ENCODE results near the gene MAP3K1.

Gene MAP3K1

DNA sequence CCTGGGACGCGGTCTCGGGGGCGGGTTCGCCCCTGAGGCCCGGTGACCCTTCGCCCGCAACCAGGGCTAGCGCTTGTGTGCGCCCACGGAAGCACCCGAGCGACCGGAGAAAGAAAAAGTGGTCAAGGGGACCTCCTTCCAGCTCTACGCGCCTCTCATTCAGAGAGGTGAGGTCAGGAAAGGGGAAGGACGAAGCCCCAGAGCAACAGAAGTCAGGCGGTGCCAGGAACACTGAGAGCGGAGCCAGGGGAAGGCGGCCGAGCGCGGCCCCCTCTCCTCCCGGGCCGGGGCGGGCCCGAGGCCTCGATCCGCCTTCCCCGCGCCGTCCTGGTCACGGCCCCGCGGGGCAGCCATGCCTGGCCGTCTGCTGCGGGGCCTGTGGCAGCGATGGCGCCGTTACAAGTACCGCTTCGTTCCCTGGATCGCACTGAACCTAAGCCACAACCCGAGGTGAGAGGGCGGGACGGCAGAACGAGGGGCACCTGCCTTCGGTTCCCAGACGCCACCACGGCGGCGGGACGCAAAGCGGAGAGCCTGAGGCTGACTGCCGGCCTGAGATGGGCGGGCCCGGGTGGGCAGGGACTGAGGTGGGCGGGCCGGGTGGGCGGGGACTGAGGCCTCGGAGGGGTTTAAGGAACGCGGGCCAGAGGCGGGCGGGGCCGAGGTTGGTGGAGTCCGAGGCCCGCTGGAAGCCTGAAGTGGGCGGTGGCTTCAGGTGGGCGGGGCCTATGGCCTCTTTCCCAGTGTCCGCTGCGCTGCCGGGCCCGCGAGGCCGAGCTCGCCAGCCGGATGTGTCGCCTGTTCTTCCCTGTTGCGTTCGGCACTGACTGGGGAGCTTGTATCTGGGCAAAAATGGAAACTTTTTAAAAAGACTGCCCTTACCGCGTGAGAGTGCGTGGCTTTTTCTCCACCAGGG, 94.2 kb downstream of the MAP3K1 start, which contains the start of gene SETD9:
TSS of gene SETD9 (plus strand) at position 303 of the 916 bp plus-strand sequence. CDS start at position 353, 50 bp downstream.
- Histone ChIP-seq H4K91ac (ENCODE audit: low read length) (peak within 1 kb of the TSS; percentile 84), H3K9me3 (ENCODE audit: control insufficient read depth, low read length) (no peaks in the 10 kb centered on the region), H3K4me1 (ENCODE audit: control insufficient read depth, insufficient read depth, low read depth, low read length) (peaks cover 3% of the 10 kb centered on the region), H2BK120ac (ENCODE audit: low read depth, low read length) (peak within 1 kb of the TSS; percentile 67), H3K23ac (ENCODE audit: low read length in 2 of 2) (no peak within 1 kb of the TSS), H2BK12ac (ENCODE audit: low read length in 2 of 2) (peak within 1 kb of the TSS; percentile 52 to 91), H2AK5ac (ENCODE audit: low read length, severe bottlenecking) (no peak within 1 kb of the TSS), H3K18ac (ENCODE audit: low read depth in 1 of 2, low read length in 2 of 2) (peak within 1 kb of the TSS; percentile 88 to 99), H3K27me3 (ENCODE audit: control insufficient read depth in 1 of 2, insufficient read depth in 1 of 2, low read length in 2 of 2) (no peaks in the 10 kb centered on the region), H3K27ac (ENCODE audit: low read length, poor library complexity, severe bottlenecking) (peak within 1 kb of the TSS; percentile 88), H3K79me1 (replicated peaks; ENCODE audit: low read length, poor library complexity, severe bottlenecking) (no peaks in the 10 kb centered on the region), H3K36me3 (ENCODE audit: control insufficient read depth in 1 of 2, insufficient read depth in 2 of 2, low read depth in 1 of 2, low read length in 2 of 2) (no peaks in the 10 kb centered on the region), H3K4me2 (ENCODE audit: low read length, poor library complexity, severe bottlenecking) (peak within 1 kb of the TSS; percentile 72), H3K14ac (ENCODE audit: low read length in 2 of 2) (peak within 1 kb of the TSS in 1 of 2 experiments; percentile 98), H2AFZ (ENCODE audit: low read depth, low read length) (peak within 1 kb of the TSS; percentile 97), H2BK5ac (ENCODE audit: low read depth, low read length, poor library complexity, severe bottlenecking) (peak within 1 kb of the TSS; percentile 15), H3K9ac (ENCODE audit: low read length) (peak within 1 kb of the TSS; percentile 97), H4K8ac (ENCODE audit: low read length) (peak within 1 kb of the TSS; percentile 96), H3K4me3 (ENCODE audit: insufficient read depth in 1 of 2, low read depth in 1 of 2, low read length in 2 of 2) (peak within 1 kb of the TSS; percentile 78 to 87), H3K4ac (ENCODE audit: low read depth in 1 of 2, low read length in 2 of 2) (peak within 1 kb of the TSS; percentile 92 to 94), H2BK15ac (ENCODE audit: low read depth, poor library complexity, severe bottlenecking) (peak within 1 kb of the TSS; percentile 97)
- WGBS = 1% methylated on average over 69 of the region's 84 CpGs
- peak; percentile 97 for DNase-seq

DNA sequence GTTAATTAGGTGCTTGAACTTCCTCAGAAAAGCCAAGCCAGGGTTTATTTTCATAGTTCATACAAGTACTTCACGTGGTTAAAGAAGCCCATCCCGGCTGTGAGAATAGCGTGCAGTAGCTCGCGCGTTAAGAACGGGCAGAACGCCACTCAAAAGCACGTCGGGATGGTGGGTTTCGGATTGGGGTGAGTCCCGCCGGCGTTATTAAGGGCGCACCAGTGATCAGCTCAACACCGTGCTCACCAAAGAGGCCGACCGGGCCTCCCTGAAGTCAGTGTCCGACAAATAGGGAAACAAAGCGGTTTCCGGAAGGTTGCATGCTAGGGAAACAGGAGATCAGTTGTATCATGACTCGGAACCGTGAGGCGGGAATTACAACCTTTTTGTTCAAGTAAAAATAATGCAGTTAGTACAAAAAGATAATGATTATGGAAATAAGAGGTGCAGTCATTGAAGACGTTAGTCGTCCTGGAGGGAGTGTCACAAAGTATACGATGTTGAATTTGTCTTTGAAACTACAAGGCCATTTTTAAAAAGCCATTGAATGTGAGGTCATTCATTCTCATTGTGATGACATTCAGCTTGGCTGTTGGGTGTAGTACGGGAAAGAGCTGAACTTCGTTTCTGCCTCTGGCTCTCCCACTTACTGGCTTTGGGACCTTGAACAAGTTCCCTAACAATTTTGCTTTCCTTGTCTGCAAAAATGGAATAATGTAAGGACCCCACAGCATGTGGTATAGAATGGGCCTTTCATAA, 95.0 kb downstream of the MAP3K1 start:
- Histone ChIP-seq H4K91ac (ENCODE audit: low read length) (no peak overlapping the region), H3K27me3 (ENCODE audit: control insufficient read depth in 1 of 2, insufficient read depth in 1 of 2, low read length in 2 of 2) (no peaks in the 10 kb centered on the region), H4K8ac (ENCODE audit: low read length) (peak overlapping the region; percentile 81), H3K14ac (ENCODE audit: low read length in 2 of 2) (peak overlapping the region in 1 of 2 experiments; percentile 82), H3K4me1 (ENCODE audit: control insufficient read depth, insufficient read depth, low read depth, low read length) (peaks cover 3% of the 10 kb centered on the region), H2AFZ (ENCODE audit: low read depth, low read length) (peak overlapping the region; percentile 36), H3K4me3 (ENCODE audit: insufficient read depth in 1 of 2, low read depth in 1 of 2, low read length in 2 of 2) (peak overlapping the region; percentile 50 to 87), H3K36me3 (ENCODE audit: control insufficient read depth in 1 of 2, insufficient read depth in 2 of 2, low read depth in 1 of 2, low read length in 2 of 2) (no peaks in the 10 kb centered on the region), H2BK12ac (ENCODE audit: low read length in 2 of 2) (peak overlapping the region in 1 of 2 experiments; percentile 34), H3K9ac (ENCODE audit: low read length) (peak overlapping the region; percentile 97), H2BK5ac (ENCODE audit: low read depth, low read length, poor library complexity, severe bottlenecking) (no peak overlapping the region), H3K4me2 (ENCODE audit: low read length, poor library complexity, severe bottlenecking) (peak overlapping the region; percentile 72), H3K23ac (ENCODE audit: low read length in 2 of 2) (no peak overlapping the region), H3K4ac (ENCODE audit: low read depth in 1 of 2, low read length in 2 of 2) (peak overlapping the region; percentile 64 to 94), H2AK5ac (ENCODE audit: low read length, severe bottlenecking) (no peak overlapping the region), H3K27ac (ENCODE audit: low read length, poor library complexity, severe bottlenecking) (peak overlapping the region; percentile 88), H3K9me3 (ENCODE audit: control insufficient read depth, low read length) (no peaks in the 10 kb centered on the region), H3K79me1 (replicated peaks; ENCODE audit: low read length, poor library complexity, severe bottlenecking) (no peaks in the 10 kb centered on the region), H3K18ac (ENCODE audit: low read depth in 1 of 2, low read length in 2 of 2) (peak overlapping the region; percentile 83 to 85), H2BK120ac (ENCODE audit: low read depth, low read length) (peak overlapping the region; percentile 67), H2BK15ac (ENCODE audit: low read depth, poor library complexity, severe bottlenecking) (peak overlapping the region; percentile 44)
- WGBS = 26% methylated on average over 28 of the region's 29 CpGs
- no peak for DNase-seq

DNA sequence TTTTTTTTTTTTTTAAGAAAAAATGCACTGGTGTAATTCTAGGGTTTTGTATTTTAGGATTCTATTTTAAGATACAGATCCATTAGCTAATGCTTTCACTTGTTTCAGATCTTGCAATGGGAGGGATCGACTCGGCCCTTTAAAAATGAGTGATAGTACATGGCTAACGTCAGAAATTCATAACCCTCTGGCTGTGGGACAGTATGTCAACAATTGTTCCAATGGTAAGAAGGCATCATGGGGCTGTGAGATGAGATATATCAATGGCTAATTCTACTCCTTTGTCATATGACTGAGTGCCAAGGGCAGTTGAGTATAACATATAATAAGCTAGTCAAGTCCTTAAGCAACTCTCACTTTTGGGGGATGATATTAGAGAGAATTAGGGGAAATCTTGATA, 98.4 kb downstream of the MAP3K1 start:
- H3K79me1 ChIP-seq (replicated peaks; ENCODE audit: low read length, poor library complexity, severe bottlenecking) = no peaks in the 10 kb centered on the region
- no peak overlapping the region for H2BK12ac ChIP-seq (ENCODE audit: low read length in 2 of 2)
- H4K8ac ChIP-seq (ENCODE audit: low read length) = no peak overlapping the region
- no peak overlapping the region for H3K4me3 ChIP-seq (ENCODE audit: insufficient read depth in 1 of 2, low read depth in 1 of 2, low read length in 2 of 2)
- WGBS = 95% methylated on average over 3 of the region's 3 CpGs
- H2BK15ac ChIP-seq (ENCODE audit: low read depth, poor library complexity, severe bottlenecking) = no peak overlapping the region
- H3K23ac ChIP-seq (ENCODE audit: low read length in 2 of 2) = no peak overlapping the region
- no peak overlapping the region for H2BK5ac ChIP-seq (ENCODE audit: low read depth, low read length, poor library complexity, severe bottlenecking)
- DNase-seq = no peak
- H3K18ac ChIP-seq (ENCODE audit: low read depth in 1 of 2, low read length in 2 of 2) = no peak overlapping the region
- H2AFZ ChIP-seq (ENCODE audit: low read depth, low read length) = no peak overlapping the region
- no peaks in the 10 kb centered on the region for H3K27me3 ChIP-seq (ENCODE audit: control insufficient read depth in 1 of 2, insufficient read depth in 1 of 2, low read length in 2 of 2)
- no peak overlapping the region for H3K27ac ChIP-seq (ENCODE audit: low read length, poor library complexity, severe bottlenecking)
- H3K36me3 ChIP-seq (ENCODE audit: control insufficient read depth in 1 of 2, insufficient read depth in 2 of 2, low read depth in 1 of 2, low read length in 2 of 2) = peaks cover 0 to 6% of the 10 kb centered on the region in 2 experiments
- H3K4me1 ChIP-seq (ENCODE audit: control insufficient read depth, insufficient read depth, low read depth, low read length) = peaks cover 3% of the 10 kb centered on the region
- H3K14ac ChIP-seq (ENCODE audit: low read length in 2 of 2) = no peak overlapping the region
- no peak overlapping the region for H3K4ac ChIP-seq (ENCODE audit: low read depth in 1 of 2, low read length in 2 of 2)
- no peak overlapping the region for H2AK5ac ChIP-seq (ENCODE audit: low read length, severe bottlenecking)
- no peak overlapping the region for H3K4me2 ChIP-seq (ENCODE audit: low read length, poor library complexity, severe bottlenecking)
- no peak overlapping the region for H4K91ac ChIP-seq (ENCODE audit: low read length)
- H3K9ac ChIP-seq (ENCODE audit: low read length) = no peak overlapping the region
- H3K9me3 ChIP-seq (ENCODE audit: control insufficient read depth, low read length) = no peaks in the 10 kb centered on the region
- no peak overlapping the region for H2BK120ac ChIP-seq (ENCODE audit: low read depth, low read length)

DNA sequence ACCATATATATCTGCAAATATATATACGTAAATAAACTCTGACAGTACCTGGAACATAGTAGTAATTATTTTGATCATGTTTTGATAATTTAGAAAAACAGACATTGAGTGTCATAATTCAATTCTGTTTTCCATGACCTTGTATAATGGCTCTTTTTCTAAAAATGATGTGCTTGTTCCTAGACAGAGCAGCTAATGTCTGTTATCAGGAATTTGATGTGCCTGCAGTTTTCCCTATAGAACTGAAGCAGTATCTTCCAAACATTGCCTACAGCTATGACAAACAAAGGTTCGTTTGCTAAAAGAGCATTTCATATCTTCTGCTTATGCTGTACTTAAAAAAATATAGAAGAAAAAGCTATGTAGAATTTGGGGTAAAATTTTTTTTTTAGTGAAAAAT, 99.3 kb downstream of the MAP3K1 start:
- no peak overlapping the region for H3K4ac ChIP-seq (ENCODE audit: low read depth in 1 of 2, low read length in 2 of 2)
- no peak overlapping the region for H3K9ac ChIP-seq (ENCODE audit: low read length)
- H3K18ac ChIP-seq (ENCODE audit: low read depth in 1 of 2, low read length in 2 of 2) = no peak overlapping the region
- no peak overlapping the region for H3K4me3 ChIP-seq (ENCODE audit: insufficient read depth in 1 of 2, low read depth in 1 of 2, low read length in 2 of 2)
- H3K4me2 ChIP-seq (ENCODE audit: low read length, poor library complexity, severe bottlenecking) = no peak overlapping the region
- no peaks in the 10 kb centered on the region for H3K27me3 ChIP-seq (ENCODE audit: control insufficient read depth in 1 of 2, insufficient read depth in 1 of 2, low read length in 2 of 2)
- no peak for DNase-seq
- H3K9me3 ChIP-seq (ENCODE audit: control insufficient read depth, low read length) = no peaks in the 10 kb centered on the region
- H2BK15ac ChIP-seq (ENCODE audit: low read depth, poor library complexity, severe bottlenecking) = no peak overlapping the region
- no peak overlapping the region for H3K27ac ChIP-seq (ENCODE audit: low read length, poor library complexity, severe bottlenecking)
- H2BK12ac ChIP-seq (ENCODE audit: low read length in 2 of 2) = no peak overlapping the region
- no peak overlapping the region for H2BK5ac ChIP-seq (ENCODE audit: low read depth, low read length, poor library complexity, severe bottlenecking)
- 100% methylated on average over 1 of the region's 2 CpGs for WGBS
- no peak overlapping the region for H3K14ac ChIP-seq (ENCODE audit: low read length in 2 of 2)
- no peak overlapping the region for H2BK120ac ChIP-seq (ENCODE audit: low read depth, low read length)
- no peak overlapping the region for H4K91ac ChIP-seq (ENCODE audit: low read length)
- H3K4me1 ChIP-seq (ENCODE audit: control insufficient read depth, insufficient read depth, low read depth, low read length) = no peaks in the 10 kb centered on the region
- no peak overlapping the region for H2AK5ac ChIP-seq (ENCODE audit: low read length, severe bottlenecking)
- H3K79me1 ChIP-seq (replicated peaks; ENCODE audit: low read length, poor library complexity, severe bottlenecking) = no peaks in the 10 kb centered on the region
- no peak overlapping the region for H3K23ac ChIP-seq (ENCODE audit: low read length in 2 of 2)
- H2AFZ ChIP-seq (ENCODE audit: low read depth, low read length) = no peak overlapping the region
- peaks cover 0 to 6% of the 10 kb centered on the region in 2 experiments for H3K36me3 ChIP-seq (ENCODE audit: control insufficient read depth in 1 of 2, insufficient read depth in 2 of 2, low read depth in 1 of 2, low read length in 2 of 2)
- H4K8ac ChIP-seq (ENCODE audit: low read length) = no peak overlapping the region
